Neural progenitor cell (in vitro differentiated cells): ENCODE measurements around the gene GULP1.

ENCODE experiments used
- EZH2 ChIP-seq: fragments of 200-600 bp; sonication (generic); IDR thresholded peaks from 2 replicates; pipeline ENCODE4 v1.6.1; 2017; ENCODE audit warnings: antibody characterized with exemption, mild to moderate bottlenecking, moderate library complexity
- EZH2phosphoT487 ChIP-seq: fragments of 200-600 bp; sonication (generic); IDR thresholded peaks from 2 replicates; pipeline ENCODE4 v1.6.1; 2017; ENCODE audit warnings: antibody characterized with exemption
- TF ChIP-seq, protein P1 (sequence below): fragments of 200-600 bp; sonication (generic); IDR thresholded peaks from 2 replicates; pipeline ENCODE4 v1.5.1; 2017; ENCODE audit warnings: antibody characterized with exemption, mild to moderate bottlenecking

DNA sequence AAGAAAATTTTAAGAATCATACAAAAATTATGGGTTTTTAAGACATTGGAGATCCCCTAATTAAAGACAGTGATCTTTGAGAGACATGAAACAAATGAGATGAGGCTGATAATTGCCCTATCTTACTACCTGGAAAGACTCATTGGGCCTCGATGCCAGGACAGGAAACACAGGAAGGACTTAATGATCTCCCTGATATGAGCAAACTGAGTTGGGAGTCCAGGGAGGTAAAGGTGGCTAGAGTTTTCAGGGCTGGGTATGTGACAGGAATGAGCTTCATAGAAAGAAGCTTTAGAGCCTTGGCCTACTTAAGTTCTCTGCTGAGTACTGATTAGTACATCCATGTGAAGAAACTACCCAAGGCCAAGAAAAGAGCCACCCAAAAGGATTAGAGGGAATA lies 40.6 kb upstream of the GULP1 start:
- TF ChIP-seq, protein P1, sequence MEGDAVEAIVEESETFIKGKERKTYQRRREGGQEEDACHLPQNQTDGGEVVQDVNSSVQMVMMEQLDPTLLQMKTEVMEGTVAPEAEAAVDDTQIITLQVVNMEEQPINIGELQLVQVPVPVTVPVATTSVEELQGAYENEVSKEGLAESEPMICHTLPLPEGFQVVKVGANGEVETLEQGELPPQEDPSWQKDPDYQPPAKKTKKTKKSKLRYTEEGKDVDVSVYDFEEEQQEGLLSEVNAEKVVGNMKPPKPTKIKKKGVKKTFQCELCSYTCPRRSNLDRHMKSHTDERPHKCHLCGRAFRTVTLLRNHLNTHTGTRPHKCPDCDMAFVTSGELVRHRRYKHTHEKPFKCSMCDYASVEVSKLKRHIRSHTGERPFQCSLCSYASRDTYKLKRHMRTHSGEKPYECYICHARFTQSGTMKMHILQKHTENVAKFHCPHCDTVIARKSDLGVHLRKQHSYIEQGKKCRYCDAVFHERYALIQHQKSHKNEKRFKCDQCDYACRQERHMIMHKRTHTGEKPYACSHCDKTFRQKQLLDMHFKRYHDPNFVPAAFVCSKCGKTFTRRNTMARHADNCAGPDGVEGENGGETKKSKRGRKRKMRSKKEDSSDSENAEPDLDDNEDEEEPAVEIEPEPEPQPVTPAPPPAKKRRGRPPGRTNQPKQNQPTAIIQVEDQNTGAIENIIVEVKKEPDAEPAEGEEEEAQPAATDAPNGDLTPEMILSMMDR, result no peak
- TF ChIP-seq EZH2, result no peak
- TF ChIP-seq EZH2phosphoT487, result no peak
